DMS153 (cell line): ENCODE results near the gene NBPF4.
"Not testable (repeated sequence)": the region's sequence is repeated elsewhere in the genome, so short reads cannot be mapped to it uniquely, and the experiment has no call there.

ENCODE experiments used
- DNase-seq: peaks from one replicate; lab custom pipeline; 2025; lab: John Stamatoyannopoulos, UW

NBPF4 gene

GRCh38 chr1:108243976-108244375, at the start of gene NBPF4:
NBPF4 (minus strand) TSS chr1:108244076; CDS start chr1:108243761, 315 bp downstream.
- not testable (repeated sequence) for DNase-seq

- DNase-seq = not testable (repeated sequence)
Observed at GRCh38 chr1:108282528-108283257, 38.8 kb upstream of the NBPF4 start.

- not testable (repeated sequence) for DNase-seq
Observed at GRCh38 chr1:108272485-108273327, 28.8 kb upstream of the NBPF4 start.

- DNase-seq = not testable (repeated sequence)
Observed at GRCh38 chr1:108267097-108267496, 23.2 kb upstream of the NBPF4 start.

GRCh38 chr1:108261967-108262366, 18.1 kb upstream of the NBPF4 start:
- DNase-seq = not testable (repeated sequence)

GRCh38 chr1:108261519-108261918, 17.6 kb upstream of the NBPF4 start:
- DNase-seq = not testable (repeated sequence)

- DNase-seq = not testable (repeated sequence)
Observed at GRCh38 chr1:108260578-108261259, 16.8 kb upstream of the NBPF4 start.

GRCh38 chr1:108255426-108255825, 11.6 kb upstream of the NBPF4 start:
- not testable (repeated sequence) for DNase-seq

- DNase-seq = not testable (repeated sequence)
Observed at GRCh38 chr1:108239426-108239825, 4.5 kb downstream of the NBPF4 start.

- not testable (repeated sequence) for DNase-seq
Observed at GRCh38 chr1:108235308-108235707, 8.6 kb downstream of the NBPF4 start.

GRCh38 chr1:108232183-108232582, 11.7 kb downstream of the NBPF4 start:
- DNase-seq = not testable (repeated sequence)

- DNase-seq = not testable (repeated sequence)
Observed at GRCh38 chr1:108229976-108230375, 13.9 kb downstream of the NBPF4 start.

- DNase-seq = not testable (repeated sequence)
Observed at GRCh38 chr1:108227772-108228171, 16.1 kb downstream of the NBPF4 start.

- DNase-seq = not testable (repeated sequence)
Observed at GRCh38 chr1:108226855-108227254, 17.0 kb downstream of the NBPF4 start.

GRCh38 chr1:108223226-108223625, 20.6 kb downstream of the NBPF4 start:
- not testable (repeated sequence) for DNase-seq

- DNase-seq = not testable (repeated sequence)
Observed at GRCh38 chr1:108217515-108218174, 26.2 kb downstream of the NBPF4 start.

- DNase-seq = not testable (repeated sequence)
Observed at GRCh38 chr1:108217007-108217406, 26.9 kb downstream of the NBPF4 start.

GRCh38 chr1:108216028-108216890, 27.6 kb downstream of the NBPF4 start:
- not testable (repeated sequence) for DNase-seq

- peak; percentile 27 for DNase-seq
Observed at GRCh38 chr1:108214641-108215465, 29.0 kb downstream of the NBPF4 start.

- DNase-seq = no peak
Observed at GRCh38 chr1:108211014-108211413, 32.9 kb downstream of the NBPF4 start.
